SK-N-SH treated with all-trans-retinoic acid at 6 μM for 48 hours (cell line): ENCODE data around the gene UBASH3A.

ENCODE experiments used
- ATAC-seq: fragments of 200-7000 bp; cut with Tn5 transposase; 3 replicates; pipeline ENCODE4 v1.9.1; 2020; ENCODE audit warnings: mild to moderate bottlenecking, moderate library complexity
- ARNTL ChIP-seq: fragments of 450-650 bp; formaldehyde crosslinking; IDR thresholded peaks from 2 replicates; pipeline ENCODE4 v1.5.0; 2020; ENCODE audit warnings: low read depth, mild to moderate bottlenecking, moderate library complexity, borderline replicate concordance
- BACH2 ChIP-seq: fragments of 250-450 bp; sonication (Bioruptor Pico); IDR thresholded peaks from 2 replicates; pipeline ENCODE4 v1.9.0; 2021; ENCODE audit warnings: mild to moderate bottlenecking, borderline replicate concordance
- CSDC2 ChIP-seq: fragments of 250-450 bp; sonication (Bioruptor Pico); IDR thresholded peaks from 2 replicates; pipeline ENCODE4 v1.5.0; 2020; ENCODE audit warnings: mild to moderate bottlenecking, moderate library complexity
- CSRNP3 ChIP-seq: fragments of 250-450 bp; sonication (Bioruptor Pico); IDR thresholded peaks from 2 replicates; pipeline ENCODE4 v1.5.1; 2021; ENCODE audit warnings: mild to moderate bottlenecking, moderate library complexity
- ESRRG ChIP-seq: fragments of 250-450 bp; sonication (Bioruptor Pico); IDR thresholded peaks from 2 replicates; pipeline ENCODE4 v1.6.1; 2021; ENCODE audit warnings: mild to moderate bottlenecking
- GLIS3 ChIP-seq: fragments of 250-450 bp; sonication (Bioruptor Pico); IDR thresholded peaks from 2 replicates; pipeline ENCODE4 v1.5.0; 2020; ENCODE audit warnings: mild to moderate bottlenecking, moderate library complexity
- ISL1 ChIP-seq: fragments of 250-450 bp; sonication (Bioruptor Pico); IDR thresholded peaks from 2 replicates; pipeline ENCODE4 v2.1.2; 2022; ENCODE audit warnings: mild to moderate bottlenecking, moderate library complexity
- OSR1 ChIP-seq: fragments of 250-450 bp; sonication (Bioruptor Pico); IDR thresholded peaks from 2 replicates; pipeline ENCODE4 v1.8.0; 2022; ENCODE audit warnings: moderate library complexity, mild to moderate bottlenecking, inconsistent platforms
- POU6F1 ChIP-seq: fragments of 250-450 bp; sonication (Bioruptor Pico); IDR thresholded peaks from 2 replicates; pipeline ENCODE4 v1.8.0; 2021; ENCODE audit warnings: low read depth, mild to moderate bottlenecking, moderate library complexity, borderline replicate concordance
- PPARA ChIP-seq: fragments of 250-450 bp; sonication (Bioruptor Pico); IDR thresholded peaks from 2 replicates; pipeline ENCODE4 v1.5.0; 2020; ENCODE audit warnings: mild to moderate bottlenecking, borderline replicate concordance
- RARB ChIP-seq: fragments of 250-450 bp; sonication (Bioruptor Pico); IDR thresholded peaks from 2 replicates; pipeline ENCODE4 v1.8.0; 2021; ENCODE audit warnings: mild to moderate bottlenecking, moderate library complexity
- SNAI2 ChIP-seq: fragments of 250-450 bp; sonication (Bioruptor Pico); IDR thresholded peaks from 2 replicates; pipeline ENCODE4 v1.5.0; 2020; ENCODE audit warnings: mild to moderate bottlenecking, moderate library complexity
- TCF4 ChIP-seq: fragments of 250-450 bp; sonication (Bioruptor Pico); IDR thresholded peaks from 2 replicates; pipeline ENCODE4 v1.8.0; 2021; ENCODE audit warnings: mild to moderate bottlenecking, moderate library complexity, borderline replicate concordance
- TSHZ2 ChIP-seq: fragments of 250-450 bp; sonication (Bioruptor Pico); IDR thresholded peaks from 2 replicates; pipeline ENCODE4 v1.5.0; 2020; ENCODE audit warnings: mild to moderate bottlenecking, moderate library complexity
- ZC3H10 ChIP-seq: fragments of 250-450 bp; sonication (Bioruptor Pico); IDR thresholded peaks from 2 replicates; pipeline ENCODE4 v1.5.1; 2021; ENCODE audit warnings: mild to moderate bottlenecking, moderate library complexity
- ZFP3 ChIP-seq: fragments of 250-450 bp; sonication (Bioruptor Pico); IDR thresholded peaks from 2 replicates; pipeline ENCODE4 v1.5.0; 2020; ENCODE audit warnings: mild to moderate bottlenecking, moderate library complexity
- ZFP30 ChIP-seq: fragments of 450-650 bp; formaldehyde crosslinking; IDR thresholded peaks from 2 replicates; pipeline ENCODE4 v1.5.0; 2022; ENCODE audit warnings: mild to moderate bottlenecking, moderate library complexity
- ZNF565 ChIP-seq: fragments of 450-650 bp; formaldehyde crosslinking; conservative IDR thresholded peaks from 2 replicates; pipeline ENCODE4 v1.5.0; 2020; ENCODE audit warnings: low read depth, mild to moderate bottlenecking, moderate library complexity
- ZNF70 ChIP-seq: fragments of 450-650 bp; formaldehyde crosslinking; IDR thresholded peaks from 2 replicates; pipeline ENCODE4 v1.5.0; 2020; ENCODE audit warnings: mild to moderate bottlenecking, moderate library complexity
- TF ChIP-seq, protein P1 (sequence below): fragments of 250-450 bp; sonication (Bioruptor Pico); IDR thresholded peaks from 2 replicates; pipeline ENCODE4 v1.5.1; 2020; ENCODE audit warnings: low read depth, mild to moderate bottlenecking, moderate library complexity

Gene UBASH3A

GRCh38 chr21:42414066-42414465 lies 10.4 kb downstream of the UBASH3A start:
- no peak for ATAC-seq
- TF ChIP-seq ZC3H10 (CRISPR knock-in tag) (no peak), TSHZ2 (CRISPR knock-in tag) (no peak), RARB (CRISPR knock-in tag) (no peak), ZNF565 (CRISPR knock-in tag) (no peak), OSR1 (no peak), ARNTL (CRISPR knock-in tag) (no peak), CSDC2 (CRISPR knock-in tag) (no peak), ZFP3 (CRISPR knock-in tag) (no peak), PPARA (CRISPR knock-in tag) (no peak), GLIS3 (CRISPR knock-in tag) (no peak), ZNF70 (no peak), ISL1 (CRISPR knock-in tag) (no peak), ZFP30 (CRISPR knock-in tag) (no peak), BACH2 (CRISPR knock-in tag) (no peak)

- TF ChIP-seq PPARA (CRISPR knock-in tag) = no peak
- ATAC-seq = no peak
These were observed 10.8 kb downstream of the UBASH3A start for GRCh38 chr21:42414553-42414927.

- no peak for TF ChIP-seq ESRRG
- TF ChIP-seq PPARA (CRISPR knock-in tag) = no peak
- TF ChIP-seq, protein P1, sequence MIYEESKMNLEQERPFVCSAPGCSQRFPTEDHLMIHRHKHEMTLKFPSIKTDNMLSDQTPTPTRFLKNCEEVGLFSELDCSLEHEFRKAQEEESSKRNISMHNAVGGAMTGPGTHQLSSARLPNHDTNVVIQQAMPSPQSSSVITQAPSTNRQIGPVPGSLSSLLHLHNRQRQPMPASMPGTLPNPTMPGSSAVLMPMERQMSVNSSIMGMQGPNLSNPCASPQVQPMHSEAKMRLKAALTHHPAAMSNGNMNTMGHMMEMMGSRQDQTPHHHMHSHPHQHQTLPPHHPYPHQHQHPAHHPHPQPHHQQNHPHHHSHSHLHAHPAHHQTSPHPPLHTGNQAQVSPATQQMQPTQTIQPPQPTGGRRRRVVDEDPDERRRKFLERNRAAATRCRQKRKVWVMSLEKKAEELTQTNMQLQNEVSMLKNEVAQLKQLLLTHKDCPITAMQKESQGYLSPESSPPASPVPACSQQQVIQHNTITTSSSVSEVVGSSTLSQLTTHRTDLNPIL (CRISPR knock-in tag) = no peak
- TF ChIP-seq ZFP3 (CRISPR knock-in tag) = no peak
- TF ChIP-seq TCF4 (CRISPR knock-in tag) = no peak
- TF ChIP-seq CSRNP3 = no peak
- no peak for TF ChIP-seq ZNF565 (CRISPR knock-in tag)
- no peak for TF ChIP-seq OSR1
- no peak for ATAC-seq
These were observed 11.4 kb downstream of the UBASH3A start for GRCh38 chr21:42414928-42415769.

- no peak for ATAC-seq
- TF ChIP-seq ESRRG (no peak), TCF4 (CRISPR knock-in tag) (no peak), GLIS3 (CRISPR knock-in tag) (no peak), ZNF70 (no peak), ZFP3 (CRISPR knock-in tag) (no peak), POU6F1 (CRISPR knock-in tag) (no peak), CSDC2 (CRISPR knock-in tag) (no peak), SNAI2 (CRISPR knock-in tag) (no peak), PPARA (CRISPR knock-in tag) (no peak), ARNTL (CRISPR knock-in tag) (no peak), CSRNP3 (no peak), ZC3H10 (CRISPR knock-in tag) (no peak), TSHZ2 (CRISPR knock-in tag) (no peak)
- TF ChIP-seq, protein P1 (CRISPR knock-in tag) = no peak
These were observed 13.8 kb downstream of the UBASH3A start for GRCh38 chr21:42417533-42417932.
